GM19351 (cell line): Measurements from ENCODE around the gene CHRNA1.

Experiments used
- ATAC-seq: cut with Tn5 transposase; IDR thresholded peaks from one replicate; pipeline ENCODE4 v1.9.1; 2021; ENCODE audit warnings: mild to moderate bottlenecking, moderate library complexity; ENCODE audit not compliant: unreplicated experiment

Gene CHRNA1

GRCh38 chr2:174761837-174762236 lies 2.4 kb downstream of the CHRNA1 start:
- no peak for ATAC-seq

- no peak for ATAC-seq
These were observed 3.3 kb downstream of the CHRNA1 start for GRCh38 chr2:174760845-174761473.

- no peak for ATAC-seq
These were observed 4.7 kb downstream of the CHRNA1 start for GRCh38 chr2:174759381-174760065.

GRCh38 chr2:174756743-174757142 lies 7.5 kb downstream of the CHRNA1 start:
- ATAC-seq = no peak

GRCh38 chr2:174753038-174753633 lies 11.1 kb downstream of the CHRNA1 start:
- peak; percentile 40 for ATAC-seq

GRCh38 chr2:174752403-174753037 lies 11.8 kb downstream of the CHRNA1 start:
- ATAC-seq = peak; percentile 68

- peak; percentile 53 for ATAC-seq
These were observed 13.3 kb downstream of the CHRNA1 start for GRCh38 chr2:174750923-174751441.

- no peak for ATAC-seq
These were observed 14.5 kb downstream of the CHRNA1 start for GRCh38 chr2:174749793-174750192.

GRCh38 chr2:174748948-174749347 lies 15.3 kb downstream of the CHRNA1 start:
- ATAC-seq = no peak

- no peak for ATAC-seq
These were observed 19.1 kb downstream of the CHRNA1 start for GRCh38 chr2:174745142-174745541.

- ATAC-seq = no peak
These were observed 20.2 kb downstream of the CHRNA1 start for GRCh38 chr2:174744111-174744510.

- no peak for ATAC-seq
These were observed 23.6 kb downstream of the CHRNA1 start for GRCh38 chr2:174740721-174741120.

GRCh38 chr2:174738841-174739240 lies 25.4 kb downstream of the CHRNA1 start:
- ATAC-seq = no peak

- ATAC-seq = no peak
These were observed 32.7 kb downstream of the CHRNA1 start for GRCh38 chr2:174731546-174731945.

- ATAC-seq = no peak
These were observed 33.6 kb downstream of the CHRNA1 start for GRCh38 chr2:174730698-174731018.

- ATAC-seq = no peak
These were observed 34.2 kb downstream of the CHRNA1 start for GRCh38 chr2:174729797-174730697.

GRCh38 chr2:174728096-174728495 lies 36.2 kb downstream of the CHRNA1 start:
- ATAC-seq = no peak

- no peak for ATAC-seq
These were observed 38.1 kb downstream of the CHRNA1 start for GRCh38 chr2:174726212-174726611.

- no peak for ATAC-seq
These were observed 41.2 kb downstream of the CHRNA1 start for GRCh38 chr2:174722942-174723592.

GRCh38 chr2:174719016-174719415 lies 45.3 kb downstream of the CHRNA1 start:
- ATAC-seq = no peak
